GM18868 (cell line): ENCODE results near the gene GRK4.
"Not testable (repeated sequence)": the region's sequence is repeated elsewhere in the genome, so short reads cannot be mapped to it uniquely, and the experiment has no call there.

Experiments used
- ATAC-seq: cut with Tn5 transposase; IDR thresholded peaks from one replicate; pipeline ENCODE4 v1.9.1; 2021; ENCODE audit warnings: mild to moderate bottlenecking, moderate library complexity; ENCODE audit not compliant: unreplicated experiment

Gene GRK4

DNA sequence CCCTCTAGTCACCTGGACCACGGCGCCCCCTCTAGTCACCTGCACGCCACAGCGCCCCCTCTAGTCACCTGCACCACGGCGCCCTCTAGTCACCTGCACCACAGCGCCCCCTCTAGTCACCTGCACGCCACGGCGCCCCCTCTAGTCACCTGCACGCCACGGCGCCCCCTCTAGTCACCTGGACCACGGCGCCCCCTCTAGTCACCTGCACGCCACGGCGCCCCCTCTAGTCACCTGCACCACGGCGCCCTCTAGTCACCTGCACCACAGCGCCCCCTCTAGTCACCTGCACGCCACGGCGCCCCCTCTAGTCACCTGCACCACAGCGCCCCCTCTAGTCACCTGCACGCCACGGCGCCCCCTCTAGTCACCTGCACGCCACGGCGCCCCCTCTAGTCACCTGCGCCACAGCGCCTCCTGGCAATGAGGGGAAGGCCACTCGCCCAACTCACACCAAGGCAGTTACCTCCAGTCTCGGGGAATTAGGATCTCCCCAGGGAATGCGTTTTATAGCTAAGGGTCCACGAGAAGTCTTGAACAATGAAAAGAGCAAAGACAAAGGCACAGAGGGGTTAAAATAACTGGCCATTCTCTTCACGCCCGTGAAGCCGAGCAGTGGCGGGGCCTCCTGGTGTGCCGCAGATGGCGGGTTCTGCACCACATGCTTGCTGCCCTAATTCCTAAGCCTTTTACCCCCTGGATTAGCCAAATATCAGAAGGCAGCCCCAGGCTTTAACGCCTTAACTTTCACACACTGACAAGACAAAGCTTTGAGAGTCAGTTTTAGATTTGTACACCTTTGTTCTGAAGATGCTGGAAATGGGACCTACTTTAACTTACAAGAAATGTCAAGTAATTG lies 8.0 kb upstream of the GRK4 start:
- ATAC-seq, result not testable (repeated sequence)

DNA sequence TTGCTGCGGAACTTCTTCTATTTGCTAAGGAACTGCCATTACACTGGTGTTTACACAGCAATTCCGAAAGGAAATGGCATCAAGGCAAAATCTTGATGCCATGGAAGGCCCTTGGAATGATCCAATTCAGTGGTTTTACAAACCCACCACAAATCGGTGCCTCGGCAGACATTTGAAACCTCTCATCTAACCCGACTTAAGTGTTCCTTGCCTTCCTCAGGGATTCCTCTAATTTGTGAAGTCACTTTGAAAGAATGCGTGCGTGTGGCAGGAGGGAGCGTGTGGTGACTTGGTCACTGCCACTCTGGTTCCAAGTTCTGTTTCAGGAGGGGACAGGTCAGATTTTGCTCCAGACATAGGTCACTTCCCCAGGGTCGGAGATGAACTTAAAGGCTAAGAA lies 4.9 kb upstream of the GRK4 start:
- ATAC-seq, result no peak

DNA sequence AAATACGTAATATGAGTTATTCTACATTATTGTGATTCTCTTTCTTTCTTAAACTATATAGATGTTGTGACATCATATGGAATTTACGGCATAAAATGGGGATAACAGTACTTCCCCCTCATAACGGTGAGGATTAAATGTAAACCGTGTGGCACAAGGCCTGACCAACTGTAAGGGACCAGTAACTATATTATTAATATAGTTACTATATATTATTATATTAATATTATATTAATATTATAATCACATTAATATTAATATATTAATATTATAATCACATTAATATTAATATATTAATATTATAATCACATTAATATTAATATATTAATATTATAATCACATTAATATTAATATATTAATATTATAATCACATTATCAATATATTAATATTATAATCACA lies 2.9 kb upstream of the GRK4 start:
- not testable (repeated sequence) for ATAC-seq

DNA sequence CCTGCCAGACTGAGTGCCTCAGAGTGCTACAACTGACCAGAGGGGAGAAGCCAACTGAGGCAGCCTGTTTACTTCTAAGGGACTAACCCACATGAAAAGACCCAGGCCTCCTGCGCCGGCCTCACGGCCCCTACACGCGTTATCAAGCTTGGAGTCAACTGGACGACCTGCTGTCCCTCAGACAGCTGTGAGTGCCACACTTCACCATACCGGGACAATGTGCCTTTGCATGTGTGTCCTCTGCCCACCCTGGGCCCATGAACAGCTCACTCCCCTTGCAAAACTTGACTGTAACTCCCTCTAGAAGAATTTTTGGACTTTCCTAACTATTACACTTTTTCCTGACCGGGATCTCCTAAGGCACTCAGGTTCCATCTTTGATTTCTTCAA lies 2.0 kb upstream of the GRK4 start:
- no peak for ATAC-seq

DNA sequence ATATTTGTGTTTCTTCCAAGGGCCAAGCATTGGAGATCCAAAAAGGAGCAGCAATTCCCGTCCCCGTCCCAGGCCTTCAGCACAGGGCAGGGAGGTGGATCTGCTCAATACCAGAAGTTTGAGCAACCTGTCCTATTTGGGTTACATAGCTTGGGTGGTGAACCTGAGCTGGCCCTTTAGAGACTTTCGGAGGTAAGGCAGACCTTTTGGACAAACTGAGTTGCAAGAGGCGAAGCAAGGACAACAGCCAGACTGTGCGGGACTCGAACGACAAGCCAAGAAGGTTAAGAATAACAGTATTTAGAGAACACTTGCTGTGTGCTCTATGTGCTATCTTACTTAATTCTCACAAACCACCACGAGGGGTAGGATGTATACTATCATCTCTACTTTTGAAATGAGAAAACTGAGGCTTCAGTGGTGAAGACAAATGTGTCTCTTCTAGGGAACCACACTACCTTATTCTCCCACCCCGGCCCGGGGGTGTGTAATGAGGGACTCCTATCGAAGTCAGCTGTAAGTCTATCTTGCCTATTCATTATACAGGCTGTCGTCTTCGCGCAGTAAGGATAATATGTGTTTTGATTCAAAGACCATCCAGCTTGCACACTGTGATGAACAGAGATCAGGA lies 1.4 kb upstream of the GRK4 start:
- no peak for ATAC-seq

DNA sequence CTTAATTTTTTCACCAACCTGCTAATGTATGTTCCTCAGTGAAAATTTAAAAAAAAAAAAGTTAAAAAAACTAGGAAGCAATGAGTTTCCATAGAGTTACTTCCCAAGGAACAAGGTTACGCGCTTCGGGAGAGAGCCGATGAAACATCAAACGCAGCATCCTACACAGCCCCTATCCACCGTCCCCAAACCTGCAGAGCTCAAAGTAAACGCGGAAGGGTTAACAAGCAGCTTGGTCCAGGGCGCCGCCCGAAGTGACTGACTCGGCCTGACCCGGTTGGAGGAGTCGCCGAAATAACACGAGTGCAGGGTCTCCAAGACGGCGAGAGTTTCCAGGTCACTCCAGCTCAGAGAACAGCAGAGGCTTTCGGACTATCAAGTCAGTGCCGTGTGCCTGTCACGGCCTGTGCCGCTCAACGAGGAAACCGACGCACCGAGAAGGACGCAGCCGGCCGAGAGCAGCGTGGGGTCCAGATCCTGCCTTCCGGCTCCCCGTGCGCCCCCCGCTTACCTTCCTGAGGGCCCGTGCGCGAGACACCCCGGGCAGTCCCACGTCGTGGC lies 677 bp upstream of the GRK4 start:
- ATAC-seq, result peak; percentile 15

DNA sequence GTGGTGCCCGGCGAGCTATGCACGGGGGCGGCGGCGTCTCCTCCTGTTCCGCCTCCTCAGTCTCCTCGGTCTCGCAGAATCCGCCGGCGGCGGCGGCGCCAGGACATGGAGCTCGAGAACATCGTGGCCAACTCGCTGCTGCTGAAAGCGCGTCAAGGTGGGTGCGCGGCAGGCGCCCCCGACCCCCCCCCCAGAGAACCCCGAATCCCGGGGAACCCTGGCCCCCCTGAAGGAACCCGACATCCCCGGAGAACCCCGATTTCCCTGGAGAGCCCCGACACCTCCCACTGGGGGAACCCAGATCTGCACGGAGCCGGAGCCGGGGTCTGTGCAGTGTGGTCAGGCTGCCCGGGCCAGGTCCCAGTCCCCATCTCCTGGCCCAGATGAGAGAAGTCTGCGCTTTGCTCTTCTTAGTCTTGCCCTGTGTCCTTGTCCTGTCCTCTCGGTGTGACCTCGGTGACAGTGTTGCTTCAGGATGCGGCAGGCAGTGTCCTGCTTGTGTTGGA lies 648 bp downstream of the GRK4 start:
- no peak for ATAC-seq

DNA sequence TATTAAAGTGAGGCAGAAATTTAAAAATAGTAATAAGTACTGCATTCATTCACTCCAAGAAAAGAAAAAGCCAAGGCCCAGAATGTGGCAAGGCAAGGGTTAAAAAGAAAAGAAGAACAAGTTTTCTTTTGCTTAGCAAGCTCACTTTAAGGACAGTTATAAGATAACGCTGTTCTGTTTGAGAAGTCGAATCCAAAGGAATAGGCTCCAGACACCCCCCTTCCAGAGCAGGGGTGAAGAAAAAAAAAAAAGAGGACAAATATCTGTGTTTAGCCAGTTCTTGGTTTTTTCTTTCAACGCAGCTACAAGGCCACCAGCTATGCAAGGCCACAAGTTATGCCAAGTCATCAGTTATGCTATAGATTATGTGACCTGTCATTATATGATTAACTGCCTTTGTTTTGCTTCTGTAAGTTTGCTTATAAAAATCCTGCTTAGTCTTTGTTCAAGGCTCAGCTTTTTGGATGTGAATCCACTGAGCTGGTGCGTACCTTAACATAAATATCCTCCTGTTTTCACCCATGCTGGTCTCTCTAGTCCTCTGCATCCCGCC lies 1.4 kb downstream of the GRK4 start:
- ATAC-seq, result no peak

DNA sequence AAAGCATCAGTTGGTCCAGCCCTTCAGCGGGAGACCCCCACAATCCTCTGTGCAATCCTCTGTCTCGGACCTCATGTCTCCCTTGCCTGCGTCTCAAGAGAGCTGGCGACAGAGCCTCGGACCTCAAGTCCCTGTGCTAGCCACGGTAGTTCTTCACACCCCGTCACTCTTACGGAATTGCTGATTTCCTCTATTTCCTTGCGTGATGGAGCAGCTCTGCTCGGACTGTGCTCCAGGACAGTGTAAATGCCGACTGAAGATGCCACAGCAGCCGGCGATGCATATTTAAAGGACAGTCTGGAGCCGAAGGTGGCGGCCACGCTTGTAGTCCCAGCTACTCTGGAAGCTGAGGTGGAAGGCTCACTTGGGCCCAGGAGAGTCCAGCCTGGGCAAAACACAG lies 1.9 kb downstream of the GRK4 start:
- ATAC-seq, result no peak

DNA sequence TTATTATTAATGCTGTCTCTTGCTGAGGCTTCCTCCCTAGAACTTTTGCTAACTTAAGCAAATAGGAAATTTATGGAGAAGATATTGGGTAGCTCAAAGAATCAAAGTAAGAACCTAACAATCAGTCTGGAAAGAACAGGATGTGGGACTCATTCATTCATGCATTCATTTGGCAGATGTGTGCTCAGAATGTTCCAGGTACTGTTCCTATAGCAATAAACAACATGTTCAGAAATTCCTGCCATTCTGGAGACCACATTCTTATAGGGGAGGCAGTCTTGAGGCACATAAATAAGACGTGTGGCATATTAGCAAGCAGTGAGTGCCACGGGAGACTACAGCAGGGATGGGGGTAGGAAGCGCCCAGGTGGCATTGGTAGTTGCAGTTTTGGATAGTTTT lies 5.0 kb downstream of the GRK4 start:
- no peak for ATAC-seq

DNA sequence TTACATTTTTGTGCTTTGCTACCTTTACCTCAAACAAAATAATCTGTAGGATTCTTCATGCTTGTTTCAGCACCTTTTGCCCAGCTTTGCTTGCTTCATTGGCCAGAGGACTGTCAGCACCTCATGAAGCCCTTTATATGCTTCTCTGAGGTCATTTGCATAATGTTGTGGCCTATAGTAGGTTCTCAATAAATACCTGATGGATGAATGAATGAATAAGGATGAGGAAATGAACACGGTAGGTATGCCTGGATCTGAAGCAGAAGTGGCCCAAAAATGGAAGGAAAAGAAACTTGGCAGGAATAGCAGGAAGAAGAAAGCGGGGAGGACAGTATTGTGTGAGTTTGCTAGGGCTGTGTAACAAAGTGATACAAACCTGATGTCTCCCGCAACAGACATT lies 7.9 kb downstream of the GRK4 start:
- no peak for ATAC-seq

DNA sequence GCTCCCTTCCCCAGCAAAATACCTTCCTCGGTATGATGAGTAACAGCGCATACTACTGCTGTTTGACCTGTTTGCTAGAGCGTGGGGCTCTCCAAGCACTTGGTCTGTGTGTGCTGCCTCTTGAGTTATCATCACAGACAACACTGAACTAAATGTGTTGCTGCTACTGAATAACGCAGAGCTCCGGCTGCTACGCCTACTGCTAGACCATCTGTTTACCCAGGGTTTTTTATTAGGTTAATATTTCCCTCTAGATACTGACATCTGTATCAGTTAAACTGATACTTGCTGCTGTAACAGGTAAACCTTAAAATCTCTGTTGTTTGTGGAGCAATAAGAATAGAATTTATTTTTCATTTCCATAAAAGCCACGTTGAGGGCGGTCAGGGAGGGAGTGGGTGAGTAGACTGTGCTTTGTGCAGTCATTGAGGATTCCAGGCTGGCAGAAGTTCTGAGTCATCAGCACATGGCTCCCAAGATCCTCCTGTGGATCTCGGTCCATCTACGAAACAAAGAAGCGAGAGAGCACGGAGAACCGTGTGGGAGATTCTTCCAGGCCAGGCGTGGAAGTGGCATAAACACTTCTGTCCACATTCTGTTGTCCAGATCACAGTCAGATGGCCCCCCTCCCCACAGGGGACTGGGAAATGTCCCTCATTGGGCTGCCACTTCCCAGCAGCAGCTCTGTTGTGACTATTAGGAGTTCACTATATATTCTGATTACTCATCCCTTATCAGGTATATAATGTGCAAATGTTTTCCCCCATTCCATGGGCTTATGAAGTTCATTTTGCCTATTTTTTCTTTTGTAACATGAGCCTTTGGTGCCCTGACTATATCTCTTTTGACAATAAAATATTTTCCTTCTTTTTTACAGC lies 14.1 kb downstream of the GRK4 start:
- ATAC-seq, result no peak

DNA sequence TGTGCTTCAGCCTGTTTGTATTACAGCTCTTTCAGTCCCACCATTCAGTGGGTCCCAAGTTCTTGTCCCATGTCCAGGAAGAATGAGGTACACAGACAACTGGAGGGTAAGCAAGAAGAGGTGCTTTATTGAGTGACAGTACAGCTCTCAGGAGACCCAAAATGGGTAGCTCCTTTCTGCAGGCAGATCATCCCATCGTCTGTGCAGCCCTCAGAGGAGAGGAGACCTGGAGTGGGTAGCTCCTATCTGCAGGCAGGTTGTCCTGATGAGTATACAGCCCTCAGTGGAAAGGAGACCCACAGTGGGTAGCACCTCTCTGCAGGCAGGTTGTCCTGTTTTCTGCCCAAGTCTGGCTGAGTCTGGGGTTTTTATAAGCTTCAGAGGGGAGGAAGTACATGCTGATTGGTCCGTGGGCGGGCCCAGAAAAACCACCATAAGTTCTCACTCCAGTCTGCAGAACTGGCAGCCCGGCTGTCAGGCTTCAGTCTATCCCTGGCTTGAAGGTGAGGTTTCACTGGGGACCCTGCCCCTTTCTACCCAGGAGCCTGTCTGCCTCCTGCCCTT lies 18.0 kb downstream of the GRK4 start:
- no peak for ATAC-seq

DNA sequence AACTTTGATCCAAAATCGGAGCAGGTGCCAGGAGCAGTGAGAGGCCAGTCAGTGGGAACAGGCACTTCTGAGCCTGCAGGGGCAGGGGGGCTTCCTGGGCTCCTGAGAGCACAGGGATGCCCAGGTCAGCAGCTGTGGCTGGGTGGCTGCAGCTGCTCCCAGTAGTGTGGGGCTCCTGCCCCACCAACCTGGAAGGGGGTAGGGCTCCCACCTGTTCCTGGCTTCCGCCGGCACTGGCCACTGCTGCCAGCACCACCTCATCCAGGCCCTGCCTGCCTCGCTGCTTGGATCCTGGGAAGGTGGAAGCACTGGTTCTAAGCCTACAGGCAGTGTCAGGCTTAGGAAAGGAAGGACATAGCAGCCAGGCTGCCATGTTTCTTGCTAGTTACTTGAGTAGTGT lies 18.6 kb downstream of the GRK4 start:
- ATAC-seq, result no peak

DNA sequence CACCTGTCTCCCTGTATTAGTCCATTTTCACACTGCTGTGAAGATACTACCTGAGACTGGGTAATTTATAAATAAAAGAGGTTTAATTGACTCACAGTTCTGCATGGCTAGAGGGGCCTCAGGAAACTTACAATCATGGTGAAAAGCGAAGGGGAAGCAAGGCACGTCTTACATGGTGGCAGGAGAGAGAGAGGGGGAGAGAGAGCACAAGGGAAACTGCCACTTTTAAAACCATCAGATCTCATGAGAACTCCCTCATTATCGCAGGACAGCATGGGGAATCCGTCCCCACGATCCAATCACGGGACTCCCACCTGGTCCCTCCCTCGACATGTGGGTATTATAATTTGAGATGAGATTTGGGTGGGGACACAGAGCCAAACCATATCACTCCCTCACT lies 20.3 kb downstream of the GRK4 start:
- not testable (repeated sequence) for ATAC-seq

DNA sequence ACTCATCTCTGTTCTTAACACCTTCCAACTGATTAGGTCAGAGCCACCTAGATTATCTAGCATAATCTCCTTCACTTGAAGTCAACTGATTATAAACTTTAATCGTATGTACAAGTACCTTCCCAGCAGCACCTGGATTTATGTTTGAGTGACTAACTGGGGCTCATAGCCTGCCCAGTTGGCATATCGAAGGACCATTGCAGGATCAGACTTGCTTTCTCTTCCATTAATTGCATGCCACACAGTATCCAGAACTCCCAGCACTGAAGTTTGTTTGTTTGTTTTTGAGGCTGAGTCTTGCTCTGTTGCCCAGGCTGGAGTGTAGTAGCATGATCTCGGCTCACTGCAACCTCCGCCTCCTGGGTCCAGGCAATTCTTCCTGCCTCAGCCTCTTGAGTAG lies 27.9 kb downstream of the GRK4 start:
- no peak for ATAC-seq

DNA sequence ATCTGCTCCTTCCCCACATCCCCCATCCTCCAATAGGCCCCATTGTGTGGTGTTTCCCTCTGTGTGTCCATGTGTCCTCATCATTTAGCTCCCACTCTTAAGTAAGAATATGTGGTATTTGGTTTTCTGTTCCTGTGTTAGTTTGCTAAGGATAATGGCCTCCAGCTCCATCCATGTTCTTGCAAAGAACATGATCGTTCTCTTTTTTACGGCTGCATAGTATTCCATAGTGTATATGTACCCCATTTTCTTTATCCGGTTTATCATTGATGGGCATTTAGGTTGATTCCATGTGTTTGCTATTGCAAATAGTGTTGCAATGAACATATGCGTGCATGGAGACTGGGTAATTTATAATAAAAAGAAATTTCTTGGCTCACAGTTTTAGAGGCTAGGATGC lies 31.5 kb downstream of the GRK4 start:
- no peak for ATAC-seq

DNA sequence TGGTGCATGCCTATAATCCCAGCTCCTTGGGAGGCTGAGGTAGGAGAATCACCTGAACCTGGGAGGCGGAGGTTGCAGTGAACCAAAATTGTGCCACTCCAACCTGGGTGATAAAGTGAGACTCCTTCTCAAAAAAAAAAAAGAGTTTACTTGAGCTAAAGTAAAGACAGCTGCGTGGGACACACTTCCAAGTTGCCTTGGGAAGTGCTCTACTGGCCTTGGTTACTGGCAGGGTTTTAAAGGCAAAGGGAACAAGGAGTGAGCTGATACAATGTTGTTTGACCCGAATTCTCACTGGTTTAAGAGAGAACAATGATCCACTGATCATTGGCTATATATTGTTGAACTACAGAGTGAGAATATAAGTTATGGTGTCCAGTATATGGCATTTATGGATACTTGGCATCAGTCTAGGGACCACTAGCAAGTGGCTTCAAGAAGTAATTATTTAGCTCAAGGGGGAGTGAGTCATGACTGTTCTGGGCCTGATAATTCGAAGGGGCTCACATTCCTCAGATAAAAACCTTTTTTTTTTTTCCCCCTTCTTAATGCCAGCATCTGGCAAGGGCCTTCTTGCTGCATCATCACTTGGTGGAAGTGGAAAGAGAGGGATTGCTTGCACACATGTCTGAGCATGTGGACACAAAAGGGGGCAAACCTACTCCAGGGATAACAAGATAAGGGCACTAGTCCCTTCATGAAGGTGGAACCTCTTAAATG lies 32.3 kb downstream of the GRK4 start:
- no peak for ATAC-seq

DNA sequence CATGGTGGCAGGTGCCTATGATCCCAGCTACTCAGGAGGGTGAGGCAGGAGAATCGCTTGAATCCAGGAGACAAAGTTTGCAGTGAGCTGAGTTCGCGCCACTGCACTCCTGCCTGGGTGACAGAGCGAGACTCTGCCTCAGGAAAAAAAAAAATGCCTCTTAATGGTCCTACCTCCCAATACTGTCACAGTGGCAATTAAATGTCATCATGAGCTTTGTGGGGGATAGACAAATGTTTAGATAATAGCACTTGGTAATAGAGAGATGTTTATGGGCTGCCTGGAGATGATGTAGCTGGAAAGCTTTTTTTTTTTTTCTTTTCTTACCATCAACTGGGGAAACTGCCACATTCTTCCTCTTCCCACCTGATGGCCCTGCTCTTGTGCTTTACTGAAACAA lies 33.0 kb downstream of the GRK4 start:
- no peak for ATAC-seq

DNA sequence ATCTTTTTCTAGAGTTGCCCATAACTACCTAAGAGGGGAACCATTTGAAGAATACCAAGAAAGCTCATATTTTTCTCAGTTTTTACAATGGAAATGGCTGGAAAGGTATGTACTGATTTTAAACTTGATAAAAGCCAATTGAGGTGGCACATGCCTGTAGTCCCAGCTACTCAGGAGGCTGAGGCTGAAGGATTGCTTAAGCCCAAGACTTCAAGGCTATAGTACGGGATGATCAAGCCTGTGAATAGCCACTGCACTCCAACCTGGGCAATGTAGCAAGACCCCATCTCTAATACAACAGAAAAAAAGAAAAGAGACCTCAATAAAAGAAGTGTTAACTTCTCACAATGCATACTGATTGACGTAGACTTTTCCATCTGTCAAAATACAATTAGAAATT lies 44.4 kb downstream of the GRK4 start:
- ATAC-seq, result no peak
